ENCODE results near the gene MEF2A. TPM values are rescaled to one million over a fixed set of nuclear protein-coding genes. Genes with fewer than 3 reads are reported as not detected.

Gene MEF2A
- polyA plus RNA-seq, 3 donors = 20.3 to 61.8 (median 33.5) TPM

GRCh38 chr15:99721896-99722295 lies 156.1 kb downstream of the MEF2A start:
- H3K4me1 Mint-ChIP-seq = peaks cover 20% of the 10 kb centered on the region
- peaks cover 0 to 11% (median 6%) of the 10 kb centered on the region in 7 donors for H3K9me3 Mint-ChIP-seq
- Histone ChIP-seq H3K9ac (ENCODE audit: insufficient read depth, low read length, poor library complexity, severe bottlenecking) (no peak overlapping the region), H3K9me3 (replicated peaks in 1 of 2; ENCODE audit: control insufficient read depth in 1 of 2, insufficient read depth in 1 of 2, low read length in 2 of 2) (peaks cover 0 to 6% of the 10 kb centered on the region in 2 donors), H3K79me2 (ENCODE audit: insufficient read depth, low read length) (no peaks in the 10 kb centered on the region), H3K4me2 (replicated peaks; ENCODE audit: extremely low read depth, low read length, poor library complexity, severe bottlenecking) (no peak overlapping the region), H3K27ac (ENCODE audit: low read depth in 1 of 2, low read length in 2 of 2) (no peak overlapping the region), H3K36me3 (replicated peaks in 1 of 2; ENCODE audit: control insufficient read depth in 1 of 2, insufficient read depth in 2 of 2, low read length in 2 of 2) (peaks cover 0 to 7% of the 10 kb centered on the region in 2 donors), H2AFZ (ENCODE audit: insufficient read depth, low read depth, low read length, poor library complexity, severe bottlenecking) (no peak overlapping the region), H3K4me1 (ENCODE audit: control insufficient read depth in 1 of 2, insufficient read depth in 2 of 2, low read length in 2 of 2) (no peaks in the 10 kb centered on the region), H3K4me3 (replicated peaks in 1 of 3; ENCODE audit: low read depth in 2 of 3, low read length in 3 of 3) (no peak overlapping the region), H3K27me3 (ENCODE audit: control insufficient read depth in 2 of 2, insufficient read depth in 2 of 2, low read length in 2 of 2) (no peaks in the 10 kb centered on the region), H4K20me1 (ENCODE audit: insufficient read depth, low read length) (no peaks in the 10 kb centered on the region)
- no peak overlapping the region for H3K4me3 Mint-ChIP-seq
- DNase-seq = no peak
- peaks cover 3 to 9% (median 4%) of the 10 kb centered on the region in 3 donors for H3K27me3 Mint-ChIP-seq (ENCODE audit: low read depth in 3 of 3)
- intact Hi-C loops (cut with micrococcal nuclease) = no loop called here
- TF ChIP-seq, protein P1, sequence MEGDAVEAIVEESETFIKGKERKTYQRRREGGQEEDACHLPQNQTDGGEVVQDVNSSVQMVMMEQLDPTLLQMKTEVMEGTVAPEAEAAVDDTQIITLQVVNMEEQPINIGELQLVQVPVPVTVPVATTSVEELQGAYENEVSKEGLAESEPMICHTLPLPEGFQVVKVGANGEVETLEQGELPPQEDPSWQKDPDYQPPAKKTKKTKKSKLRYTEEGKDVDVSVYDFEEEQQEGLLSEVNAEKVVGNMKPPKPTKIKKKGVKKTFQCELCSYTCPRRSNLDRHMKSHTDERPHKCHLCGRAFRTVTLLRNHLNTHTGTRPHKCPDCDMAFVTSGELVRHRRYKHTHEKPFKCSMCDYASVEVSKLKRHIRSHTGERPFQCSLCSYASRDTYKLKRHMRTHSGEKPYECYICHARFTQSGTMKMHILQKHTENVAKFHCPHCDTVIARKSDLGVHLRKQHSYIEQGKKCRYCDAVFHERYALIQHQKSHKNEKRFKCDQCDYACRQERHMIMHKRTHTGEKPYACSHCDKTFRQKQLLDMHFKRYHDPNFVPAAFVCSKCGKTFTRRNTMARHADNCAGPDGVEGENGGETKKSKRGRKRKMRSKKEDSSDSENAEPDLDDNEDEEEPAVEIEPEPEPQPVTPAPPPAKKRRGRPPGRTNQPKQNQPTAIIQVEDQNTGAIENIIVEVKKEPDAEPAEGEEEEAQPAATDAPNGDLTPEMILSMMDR (IDR thresholded peaks at IDR 0.05) = no peak
- H3K36me3 Mint-ChIP-seq = peaks cover 7 to 14% of the 10 kb centered on the region in 2 donors
- H3K27ac Mint-ChIP-seq = no peak overlapping the region
- 90% methylated on average over 2 of the region's 4 CpGs for WGBS (ENCODE audit: insufficient coverage)

DNA sequence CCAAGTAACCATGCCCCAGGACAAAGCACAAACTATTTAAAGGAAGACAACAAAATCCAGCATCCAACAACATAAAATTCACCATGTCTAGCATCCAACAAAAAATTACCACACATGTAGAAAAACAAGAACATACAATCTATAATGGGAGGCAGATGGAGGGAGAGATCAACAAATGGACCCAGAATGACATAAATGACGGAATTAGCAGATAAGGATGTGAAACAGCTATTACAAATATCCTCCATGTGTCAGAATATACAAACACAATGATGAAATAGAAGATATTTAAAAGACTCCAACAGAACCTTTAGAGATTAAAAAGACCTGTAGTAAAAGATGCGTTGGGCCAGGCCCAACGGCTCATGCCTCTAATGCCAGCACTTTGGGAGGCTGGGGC lies 156.6 kb downstream of the MEF2A start:
- DNase-seq = no peak
- Histone ChIP-seq H2AFZ (ENCODE audit: insufficient read depth, low read depth, low read length, poor library complexity, severe bottlenecking) (no peak overlapping the region), H4K20me1 (ENCODE audit: insufficient read depth, low read length) (no peaks in the 10 kb centered on the region), H3K9ac (ENCODE audit: insufficient read depth, low read length, poor library complexity, severe bottlenecking) (no peak overlapping the region), H3K27ac (ENCODE audit: low read depth in 1 of 2, low read length in 2 of 2) (no peak overlapping the region), H3K9me3 (replicated peaks in 1 of 2; ENCODE audit: control insufficient read depth in 1 of 2, insufficient read depth in 1 of 2, low read length in 2 of 2) (peaks cover 0 to 6% of the 10 kb centered on the region in 2 donors), H3K79me2 (ENCODE audit: insufficient read depth, low read length) (no peaks in the 10 kb centered on the region), H3K4me2 (replicated peaks; ENCODE audit: extremely low read depth, low read length, poor library complexity, severe bottlenecking) (no peak overlapping the region), H3K27me3 (ENCODE audit: control insufficient read depth in 2 of 2, insufficient read depth in 2 of 2, low read length in 2 of 2) (no peaks in the 10 kb centered on the region), H3K4me1 (ENCODE audit: control insufficient read depth in 1 of 2, insufficient read depth in 2 of 2, low read length in 2 of 2) (no peaks in the 10 kb centered on the region), H3K4me3 (replicated peaks in 1 of 3; ENCODE audit: low read depth in 2 of 3, low read length in 3 of 3) (no peak overlapping the region), H3K36me3 (replicated peaks in 1 of 2; ENCODE audit: control insufficient read depth in 1 of 2, insufficient read depth in 2 of 2, low read length in 2 of 2) (peaks cover 0 to 2% of the 10 kb centered on the region in 2 donors)
- Mint-ChIP-seq H3K27me3 (ENCODE audit: low read depth in 3 of 3) (peaks cover 3 to 9% (median 4%) of the 10 kb centered on the region in 3 donors), H3K9me3 (peaks cover 0 to 13% (median 6%) of the 10 kb centered on the region in 7 donors), H3K4me1 (peaks cover 20% of the 10 kb centered on the region), H3K27ac (no peak overlapping the region), H3K36me3 (peaks cover 2 to 8% of the 10 kb centered on the region in 2 donors), H3K4me3 (no peak overlapping the region)
- TF ChIP-seq, protein P1 (IDR thresholded peaks at IDR 0.05) = no peak
- WGBS (ENCODE audit: insufficient coverage) = 100% methylated on average over 2 of the region's 3 CpGs
- intact Hi-C loops (cut with micrococcal nuclease) = no loop called here
